ENCODE measurements around the gene C1QTNF12.
A peak's percentile ranks its signal among the peaks of the same experiment; 100 is the strongest.

Gene C1QTNF12

GRCh38 chr1:1206376-1206965, 40.1 kb downstream of the C1QTNF12 start, which contains the start of gene TNFRSF18:
Gene TNFRSF18 (minus strand): TSS chr1:1206592. CDS start chr1:1206571, 21 bp downstream.
- H3K4me3 ChIP-seq (ENCODE audit: low read depth, low read length) = peak within 1 kb of the TSS; percentile 57
- H3K9ac ChIP-seq (ENCODE audit: low read length) = peak within 1 kb of the TSS; percentile 22
- H3K9me3 ChIP-seq (ENCODE audit: control insufficient read depth, insufficient read depth, low read depth, low read length) = no peaks in the 10 kb centered on the region
- no peaks in the 10 kb centered on the region for H3K36me3 ChIP-seq (ENCODE audit: control insufficient read depth, insufficient read depth, low read length)
- H3K27ac ChIP-seq (ENCODE audit: low read depth, low read length) = no peak within 1 kb of the TSS
- H3K4me1 ChIP-seq (ENCODE audit: control insufficient read depth, insufficient read depth, low read length) = peaks cover 22% of the 10 kb centered on the region
- H3K27me3 ChIP-seq (ENCODE audit: control insufficient read depth, insufficient read depth, low read length) = peaks cover 45% of the 10 kb centered on the region

GRCh38 chr1:1205769-1206375, 40.6 kb downstream of the C1QTNF12 start:
- Histone ChIP-seq H3K4me3 (ENCODE audit: low read depth, low read length) (peak overlapping the region; percentile 57), H3K27ac (ENCODE audit: low read depth, low read length) (no peak overlapping the region), H3K9me3 (ENCODE audit: control insufficient read depth, insufficient read depth, low read depth, low read length) (no peaks in the 10 kb centered on the region), H3K4me1 (ENCODE audit: control insufficient read depth, insufficient read depth, low read length) (peaks cover 22% of the 10 kb centered on the region), H3K36me3 (ENCODE audit: control insufficient read depth, insufficient read depth, low read length) (no peaks in the 10 kb centered on the region), H3K9ac (ENCODE audit: low read length) (peak overlapping the region; percentile 22), H3K27me3 (ENCODE audit: control insufficient read depth, insufficient read depth, low read length) (peaks cover 45% of the 10 kb centered on the region)

DNA sequence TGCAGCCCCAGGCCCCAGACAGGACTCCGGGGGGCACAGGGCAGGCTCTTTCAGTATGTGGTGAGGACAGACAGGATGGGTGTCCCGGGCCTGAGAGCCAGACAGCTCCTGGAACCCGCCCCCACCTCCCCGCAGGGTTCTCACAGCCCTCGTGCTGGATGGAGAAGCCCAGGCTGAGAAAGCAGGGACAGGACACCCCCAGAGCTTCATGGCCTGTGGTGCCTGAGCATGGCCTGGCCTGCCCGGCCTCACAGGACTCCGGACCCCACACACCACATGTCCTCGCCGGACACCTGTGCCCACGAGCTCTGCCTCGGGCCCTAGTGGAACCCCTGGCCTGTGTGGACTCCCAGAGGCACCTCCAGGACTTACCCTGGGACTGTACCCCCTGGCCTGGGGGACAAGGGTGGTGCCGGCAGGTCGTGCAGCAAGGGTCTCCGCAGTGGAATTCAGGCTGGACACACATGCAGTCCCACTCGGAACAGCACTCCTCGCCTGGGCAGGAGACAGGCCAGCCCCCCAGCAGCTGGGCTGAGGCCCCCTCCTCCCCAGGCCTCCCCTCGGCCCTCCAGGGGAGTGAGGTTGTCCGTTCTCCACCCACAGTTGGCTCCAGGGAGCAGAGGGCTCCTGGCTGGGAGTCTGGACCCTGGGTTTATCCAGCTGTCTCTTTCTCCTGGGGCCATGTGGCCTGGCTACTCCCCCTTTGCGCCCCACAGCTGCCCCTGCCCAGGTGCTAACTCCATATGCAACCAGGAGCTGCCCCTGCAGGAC, 41.3 kb downstream of the C1QTNF12 start:
- Histone ChIP-seq H3K27ac (ENCODE audit: low read depth, low read length) (no peak overlapping the region), H3K9ac (ENCODE audit: low read length) (no peak overlapping the region), H3K9me3 (ENCODE audit: control insufficient read depth, insufficient read depth, low read depth, low read length) (no peaks in the 10 kb centered on the region)

GRCh38 chr1:1204425-1204920, 42.0 kb downstream of the C1QTNF12 start:
- H3K4me1 ChIP-seq (ENCODE audit: control insufficient read depth, insufficient read depth, low read length) = peaks cover 25% of the 10 kb centered on the region
- no peaks in the 10 kb centered on the region for H3K9me3 ChIP-seq (ENCODE audit: control insufficient read depth, insufficient read depth, low read depth, low read length)
- peaks cover 50% of the 10 kb centered on the region for H3K27me3 ChIP-seq (ENCODE audit: control insufficient read depth, insufficient read depth, low read length)
- H3K27ac ChIP-seq (ENCODE audit: low read depth, low read length) = no peak overlapping the region
- no peak overlapping the region for H3K9ac ChIP-seq (ENCODE audit: low read length)
- no peaks in the 10 kb centered on the region for H3K36me3 ChIP-seq (ENCODE audit: control insufficient read depth, insufficient read depth, low read length)
- H3K4me3 ChIP-seq (ENCODE audit: low read depth, low read length) = no peak overlapping the region

More for the DNA sequence above, 41.3 kb downstream of the C1QTNF12 start:
- no peak overlapping the region for H3K4me3 ChIP-seq (ENCODE audit: low read depth, low read length)
- peaks cover 25% of the 10 kb centered on the region for H3K4me1 ChIP-seq (ENCODE audit: control insufficient read depth, insufficient read depth, low read length)
- no peaks in the 10 kb centered on the region for H3K36me3 ChIP-seq (ENCODE audit: control insufficient read depth, insufficient read depth, low read length)
- H3K27me3 ChIP-seq (ENCODE audit: control insufficient read depth, insufficient read depth, low read length) = peaks cover 50% of the 10 kb centered on the region

DNA sequence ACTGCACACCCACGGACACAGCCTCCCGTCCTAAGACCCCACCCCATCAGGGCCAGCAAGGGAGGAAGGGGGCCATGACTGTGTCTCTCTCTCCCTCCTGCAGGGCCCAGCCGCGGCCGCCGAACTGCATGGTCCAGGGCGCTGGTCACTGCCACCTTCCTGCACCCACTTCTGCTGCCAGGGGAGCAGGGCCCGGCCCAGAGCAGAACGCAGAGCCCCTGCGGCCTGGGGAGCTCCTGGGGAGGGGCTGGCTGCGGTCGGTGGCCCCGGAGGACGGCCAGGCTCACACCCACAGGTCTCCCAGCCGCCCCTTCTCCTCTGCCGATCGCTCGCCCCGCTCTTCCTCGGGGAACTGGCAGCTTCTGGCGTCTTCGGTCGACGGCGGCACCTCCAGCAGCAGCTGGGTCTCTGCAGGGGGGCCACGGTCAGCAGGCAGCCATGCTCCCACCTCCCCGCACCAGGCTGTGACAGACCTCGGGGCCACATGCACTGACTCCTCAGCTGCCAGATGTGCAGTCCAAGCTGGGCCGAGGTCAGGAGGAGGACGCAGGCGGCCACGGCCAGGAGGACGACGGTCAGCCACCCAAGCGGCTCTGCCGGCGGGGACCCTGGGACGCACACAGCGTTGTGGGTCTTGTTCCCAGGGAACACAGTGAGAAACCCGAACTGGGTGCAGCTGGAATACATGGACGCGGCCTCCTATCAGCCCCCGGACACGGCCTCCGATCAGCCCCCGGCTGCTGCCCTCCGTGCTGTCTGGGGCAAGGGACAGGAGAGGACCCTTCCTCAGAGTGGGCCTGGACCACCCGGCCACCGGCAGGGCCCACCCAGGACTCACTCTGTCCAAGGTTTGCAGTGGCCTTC, 42.7 kb downstream of the C1QTNF12 start:
- no peaks in the 10 kb centered on the region for H3K9me3 ChIP-seq (ENCODE audit: control insufficient read depth, insufficient read depth, low read depth, low read length)
- no peaks in the 10 kb centered on the region for H3K36me3 ChIP-seq (ENCODE audit: control insufficient read depth, insufficient read depth, low read length)
- no peak overlapping the region for H3K27ac ChIP-seq (ENCODE audit: low read depth, low read length)
- H3K27me3 ChIP-seq (ENCODE audit: control insufficient read depth, insufficient read depth, low read length) = peaks cover 50% of the 10 kb centered on the region
- H3K4me3 ChIP-seq (ENCODE audit: low read depth, low read length) = no peak overlapping the region
- H3K9ac ChIP-seq (ENCODE audit: low read length) = no peak overlapping the region
- H3K4me1 ChIP-seq (ENCODE audit: control insufficient read depth, insufficient read depth, low read length) = peaks cover 25% of the 10 kb centered on the region

DNA sequence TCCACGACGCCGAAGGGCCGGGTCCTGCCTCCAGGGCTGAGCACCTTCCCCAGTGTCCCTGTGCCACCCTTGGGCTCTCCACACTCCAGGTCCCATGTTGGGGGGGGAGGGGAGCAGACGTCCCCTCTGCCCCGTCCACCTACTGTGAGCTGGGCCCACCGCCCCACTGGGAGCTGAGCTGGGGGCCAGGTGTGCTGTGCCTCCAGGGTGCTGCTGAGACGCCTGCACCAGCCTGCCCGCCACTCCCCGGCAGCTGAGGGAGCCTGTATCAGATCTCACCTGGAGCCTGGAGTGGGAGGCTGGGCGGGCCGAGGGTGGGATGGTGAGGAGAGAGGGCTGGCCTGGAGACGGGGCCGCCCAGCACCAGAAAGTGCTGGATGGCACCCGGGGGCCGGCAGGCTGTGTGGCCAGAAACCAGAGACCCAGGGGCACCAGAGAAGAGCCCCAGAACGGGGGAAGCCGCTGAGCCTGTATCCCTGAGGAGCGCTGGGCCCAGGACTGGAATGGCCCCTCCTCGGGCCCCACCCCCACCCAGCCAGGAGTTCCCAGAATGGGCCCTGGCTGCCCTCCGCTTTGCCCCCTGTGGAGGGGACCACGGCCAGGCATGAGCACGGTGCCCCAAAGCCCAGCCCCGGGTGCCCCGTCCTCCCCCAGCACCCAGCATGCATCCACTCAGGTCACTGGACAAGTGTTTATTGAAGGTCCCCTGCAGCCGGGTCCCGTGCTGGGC, 43.5 kb downstream of the C1QTNF12 start:
- Histone ChIP-seq H3K27ac (ENCODE audit: low read depth, low read length) (no peak overlapping the region), H3K9me3 (ENCODE audit: control insufficient read depth, insufficient read depth, low read depth, low read length) (no peaks in the 10 kb centered on the region), H3K4me1 (ENCODE audit: control insufficient read depth, insufficient read depth, low read length) (peaks cover 20% of the 10 kb centered on the region), H3K36me3 (ENCODE audit: control insufficient read depth, insufficient read depth, low read length) (no peaks in the 10 kb centered on the region), H3K9ac (ENCODE audit: low read length) (no peak overlapping the region), H3K4me3 (ENCODE audit: low read depth, low read length) (no peak overlapping the region), H3K27me3 (ENCODE audit: control insufficient read depth, insufficient read depth, low read length) (peaks cover 50% of the 10 kb centered on the region)

DNA sequence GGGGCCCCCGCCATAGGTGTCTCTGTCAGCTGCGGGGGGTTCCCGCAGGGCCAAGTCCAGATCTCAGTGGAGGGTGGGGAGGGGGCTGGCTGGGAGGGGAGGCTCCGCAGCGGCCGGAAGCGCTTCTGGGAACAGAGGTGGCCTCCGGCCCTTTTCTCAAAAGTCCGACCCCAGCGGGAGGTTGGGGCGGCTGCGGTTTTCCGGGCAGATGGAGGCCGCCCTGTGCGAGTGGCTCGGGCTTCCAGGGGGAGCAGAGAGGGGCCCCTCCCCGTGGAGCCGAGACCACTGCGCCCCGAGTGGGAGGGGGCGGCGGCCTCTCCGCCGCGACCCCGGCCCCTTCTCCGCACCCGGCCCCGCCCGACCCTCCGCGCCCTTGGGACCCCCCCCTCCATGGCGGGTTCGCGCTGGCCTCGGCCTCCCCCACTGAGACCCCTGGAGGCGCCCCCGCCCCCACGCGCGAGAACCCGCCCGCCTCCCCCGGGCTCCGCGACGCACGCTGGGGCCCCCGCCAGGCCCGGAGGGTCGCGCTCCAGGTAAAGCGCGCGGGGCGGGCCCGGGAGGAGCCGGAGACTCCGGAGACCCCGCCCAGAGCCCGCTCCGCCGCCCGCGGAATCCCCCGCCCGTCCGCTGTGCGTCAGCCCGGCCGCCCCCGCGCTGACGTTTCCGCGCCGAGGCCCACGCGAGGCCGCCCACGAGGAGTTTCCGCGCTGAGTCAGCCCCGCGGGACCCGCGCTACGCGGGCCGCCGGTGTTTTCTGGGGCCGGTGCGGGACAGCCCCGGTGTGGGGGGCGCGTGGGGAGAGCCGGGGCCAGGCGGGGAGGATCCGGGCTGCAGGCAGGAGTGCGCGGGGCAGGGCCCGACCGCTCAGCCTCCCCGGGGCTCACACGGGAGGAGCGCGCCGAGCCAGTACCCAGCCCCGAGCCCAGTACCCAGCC, 45.4 kb downstream of the C1QTNF12 start:
- peaks cover 7% of the 10 kb centered on the region for H3K4me1 ChIP-seq (ENCODE audit: control insufficient read depth, insufficient read depth, low read length)
- peaks cover 37% of the 10 kb centered on the region for H3K27me3 ChIP-seq (ENCODE audit: control insufficient read depth, insufficient read depth, low read length)
- no peak overlapping the region for H3K9ac ChIP-seq (ENCODE audit: low read length)
- H3K27ac ChIP-seq (ENCODE audit: low read depth, low read length) = no peak overlapping the region
- peak overlapping the region; percentile 58 for H3K4me3 ChIP-seq (ENCODE audit: low read depth, low read length)
- H3K9me3 ChIP-seq (ENCODE audit: control insufficient read depth, insufficient read depth, low read depth, low read length) = no peaks in the 10 kb centered on the region
- H3K36me3 ChIP-seq (ENCODE audit: control insufficient read depth, insufficient read depth, low read length) = no peaks in the 10 kb centered on the region

DNA sequence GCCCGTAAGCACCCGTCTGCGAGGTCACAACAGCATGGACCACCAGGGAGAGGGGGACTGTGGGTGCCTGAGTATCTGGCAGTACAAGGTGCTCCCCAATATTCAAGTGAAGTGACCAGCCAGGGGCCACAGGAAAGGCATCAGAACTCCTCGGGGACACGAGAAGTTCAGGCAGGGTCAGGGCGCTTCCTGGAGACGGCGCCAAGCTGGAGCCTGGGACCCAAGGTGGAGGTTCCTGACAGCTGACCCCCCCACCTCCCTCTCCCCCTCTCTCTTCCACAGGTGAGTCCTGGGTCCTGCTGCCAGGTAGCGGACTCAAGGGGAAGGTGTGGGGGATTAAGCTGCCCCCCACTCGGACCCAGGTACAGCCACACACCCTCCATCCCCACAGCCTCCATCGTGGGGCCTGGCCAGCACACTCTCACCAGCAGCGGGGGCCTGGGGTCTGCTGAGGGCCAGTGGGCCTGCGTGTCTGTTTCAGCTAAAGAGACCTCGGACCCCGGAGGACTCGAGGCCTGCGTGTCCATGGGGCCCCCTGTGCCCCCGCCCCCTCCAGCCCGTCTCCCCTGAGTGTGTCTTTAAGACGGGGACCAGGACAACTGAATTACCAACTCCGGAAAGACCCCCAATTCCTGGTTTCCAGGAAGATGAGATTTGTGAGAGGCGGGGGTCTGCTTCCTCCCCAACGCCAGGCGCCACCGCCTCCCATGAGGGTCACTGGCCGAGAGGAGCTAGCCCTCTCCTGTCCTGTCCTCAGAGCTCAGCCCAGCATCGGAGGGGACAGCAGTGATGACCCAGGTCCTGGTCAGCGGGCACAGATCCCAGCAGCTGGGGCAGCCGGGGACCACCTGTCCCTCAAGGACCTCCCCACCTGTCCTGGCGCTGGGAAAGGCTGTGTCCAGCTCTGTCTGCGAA, 46.3 kb downstream of the C1QTNF12 start:
- H3K27me3 ChIP-seq (ENCODE audit: control insufficient read depth, insufficient read depth, low read length) = peaks cover 28% of the 10 kb centered on the region
- no peaks in the 10 kb centered on the region for H3K36me3 ChIP-seq (ENCODE audit: control insufficient read depth, insufficient read depth, low read length)
- H3K9ac ChIP-seq (ENCODE audit: low read length) = no peak overlapping the region
- peak overlapping the region; percentile 58; the same call in 1 of the 2 replicates for H3K4me3 ChIP-seq (ENCODE audit: low read depth, low read length)
- H3K4me1 ChIP-seq (ENCODE audit: control insufficient read depth, insufficient read depth, low read length) = peaks cover 3% of the 10 kb centered on the region; the same call in 1 of the 2 replicates
- peaks cover 3% of the 10 kb centered on the region; the same call in 1 of the 2 replicates for H3K9me3 ChIP-seq (ENCODE audit: control insufficient read depth, insufficient read depth, low read depth, low read length)
- no peak overlapping the region for H3K27ac ChIP-seq (ENCODE audit: low read depth, low read length)

All from HUES6 (cell line).